Naive B cell (primary cell): ENCODE measurements around the gene SEC23IP. TPM values are rescaled to one million over a fixed set of nuclear protein-coding genes. Genes with fewer than 3 reads are reported as not detected.

Experiments used
- ATAC-seq, 2 donors: fragments of 150-1000 bp; cut with Tn5 transposase; 2 replicates each; pipeline ENCODE4 v1.10.0; 2021; ENCODE audit warnings: low read depth in 2 of 2, mild to moderate bottlenecking in 2 of 2, moderate library complexity in 2 of 2
- DNase-seq: peaks from one replicate; pipeline ENCODE4 v3.0.0; 2022
- H3K27ac Mint-ChIP-seq, 6 donors: one replicate each; pipeline ENCODE4 v1.8.0; 2020 to 2022; ENCODE audit warnings: mild to moderate bottlenecking in 6 of 6, mixed read lengths in 6 of 6, moderate library complexity in 5 of 6, inconsistent platforms in 2 of 6
- H3K27me3 Mint-ChIP-seq, 3 donors: one replicate each; pipeline ENCODE4 v1.8.0; 2021 to 2022; ENCODE audit warnings: mixed read lengths in 3 of 3, mild to moderate bottlenecking in 1 of 3
- H3K36me3 Mint-ChIP-seq, 2 donors: one replicate each; pipeline ENCODE4 v1.8.0; 2020 to 2022; ENCODE audit warnings: mixed read lengths in 2 of 2, inconsistent platforms in 1 of 2, mild to moderate bottlenecking in 1 of 2
- H3K4me1 Mint-ChIP-seq, 3 donors: one replicate each; pipeline ENCODE4 v1.8.0; 2020 to 2022; ENCODE audit warnings: mixed read lengths in 3 of 3, inconsistent platforms in 1 of 3, mild to moderate bottlenecking in 1 of 3, moderate library complexity in 1 of 3
- H3K4me3 Mint-ChIP-seq, 8 donors: one replicate each; pipeline ENCODE4 v1.8.0; 2020 to 2022; ENCODE audit warnings: mild to moderate bottlenecking in 8 of 8, mixed read lengths in 8 of 8, moderate library complexity in 8 of 8, inconsistent platforms in 2 of 8
- H3K9me3 Mint-ChIP-seq, 7 donors: one replicate each; pipeline ENCODE4 v1.8.0; 2020 to 2022; ENCODE audit warnings: mixed read lengths in 7 of 7, mild to moderate bottlenecking in 5 of 7, inconsistent platforms in 2 of 7, moderate library complexity in 1 of 7
- polyA plus RNA-seq, 6 donors: library from polyadenylated mRNA; unstranded; fragments of 300-500 nt; fragmentation: Illumina TruSeq; gene quantifications; one replicate each; pipeline ENCODE4 v1.2.3, GENCODE V29; 2021; ENCODE audit warnings: low read depth in 6 of 6

Gene SEC23IP
- polyA plus RNA-seq, 6 donors from 2014 or later: 48.6 to 63.8 (median 59.5) TPM

DNA sequence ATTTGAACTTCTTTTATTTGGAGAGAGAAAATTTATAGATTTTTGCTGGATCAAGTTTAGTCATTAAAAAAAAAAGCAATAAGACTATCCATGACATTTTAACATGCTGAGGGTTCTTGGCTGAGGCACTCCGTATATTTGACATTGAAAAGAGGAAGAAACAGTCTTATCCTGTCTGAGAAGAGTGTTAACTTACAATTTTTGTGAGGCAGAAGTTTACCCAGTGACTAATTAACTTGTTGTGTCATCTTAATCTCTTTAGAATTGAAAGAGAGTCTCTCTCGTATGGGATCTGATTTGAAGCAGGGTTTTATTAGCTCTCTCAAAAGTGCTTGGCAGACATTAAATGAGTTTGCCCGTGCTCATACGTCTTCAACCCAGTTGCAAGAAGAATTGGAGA lies 39.3 kb downstream of the SEC23IP start:
- Mint-ChIP-seq H3K27ac (peak overlapping the region in 2 of 6 donors; percentile 70 to 77), H3K4me3 (no peak overlapping the region), H3K9me3 (no peaks in the 10 kb centered on the region), H3K27me3 (no peaks in the 10 kb centered on the region), H3K36me3 (peaks cover 7 to 32% of the 10 kb centered on the region in 2 donors), H3K4me1 (no peaks in the 10 kb centered on the region)
- no peak for DNase-seq
- no peak for ATAC-seq

DNA sequence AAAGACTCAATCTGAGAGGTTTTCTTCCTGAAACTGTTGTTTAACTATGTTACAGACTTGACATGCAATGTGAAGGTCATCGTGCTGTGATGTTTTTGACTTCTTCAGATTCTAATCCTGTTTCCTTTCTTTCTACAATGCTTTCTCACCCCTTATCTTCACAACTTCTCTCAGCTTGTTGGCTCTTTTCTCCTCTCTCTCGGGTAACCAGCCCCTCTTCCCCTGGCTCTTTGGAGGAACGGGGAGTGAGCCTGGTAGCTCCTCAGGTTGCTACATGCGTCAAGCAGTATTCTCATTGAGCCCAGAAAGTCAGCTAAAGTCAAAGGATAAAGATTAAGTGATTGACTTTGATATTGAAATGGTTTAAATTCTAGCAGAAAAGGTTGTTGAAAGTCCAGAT lies 40.1 kb downstream of the SEC23IP start:
- H3K27ac Mint-ChIP-seq: no peak overlapping the region
- no peaks in the 10 kb centered on the region for H3K4me1 Mint-ChIP-seq
- H3K27me3 Mint-ChIP-seq: no peaks in the 10 kb centered on the region
- DNase-seq: no peak
- H3K36me3 Mint-ChIP-seq: peaks cover 7 to 26% of the 10 kb centered on the region in 2 donors
- no peak for ATAC-seq
- no peaks in the 10 kb centered on the region for H3K9me3 Mint-ChIP-seq
- H3K4me3 Mint-ChIP-seq: no peak overlapping the region

DNA sequence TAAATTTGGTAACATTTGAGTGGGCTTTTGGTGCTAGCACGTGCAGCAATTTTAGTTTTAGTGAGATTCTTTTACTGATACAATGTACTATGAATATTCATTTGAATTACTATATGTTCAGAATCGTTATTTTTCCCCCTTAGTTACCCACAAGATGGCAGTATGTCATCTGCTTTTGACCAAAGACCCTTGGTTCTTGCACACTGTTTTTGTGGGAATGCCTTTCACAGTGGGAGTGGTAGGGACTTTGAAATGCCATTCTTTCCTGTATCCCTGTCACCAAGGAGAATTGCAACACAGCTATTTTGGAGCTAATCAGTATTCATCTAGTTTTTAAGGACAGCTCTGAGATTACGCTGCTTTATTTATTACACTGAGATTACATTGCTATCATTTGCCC lies 40.6 kb downstream of the SEC23IP start:
- Mint-ChIP-seq H3K4me3 (no peak overlapping the region), H3K4me1 (no peaks in the 10 kb centered on the region), H3K27ac (no peak overlapping the region), H3K36me3 (peaks cover 7 to 25% of the 10 kb centered on the region in 2 donors), H3K9me3 (no peaks in the 10 kb centered on the region), H3K27me3 (no peaks in the 10 kb centered on the region)
- ATAC-seq: no peak
- DNase-seq: no peak

DNA sequence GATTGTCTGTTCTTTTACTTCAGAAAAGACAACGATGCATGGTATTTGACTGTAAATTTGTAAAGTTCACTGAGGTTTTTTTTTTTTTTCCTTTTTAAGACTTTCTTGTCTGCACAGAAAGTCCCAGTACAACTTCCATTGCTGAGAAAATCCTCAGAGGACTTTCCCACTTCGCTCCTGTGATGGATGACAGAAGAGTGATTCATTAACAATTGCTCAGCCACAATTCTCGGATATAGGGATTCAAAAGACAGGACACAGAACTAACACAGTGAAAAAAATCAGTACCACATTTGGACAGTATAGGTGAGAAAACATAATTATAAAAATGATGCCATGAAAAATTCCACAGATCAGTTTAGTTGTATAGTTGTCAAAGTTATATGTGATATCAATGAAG lies 48.0 kb downstream of the SEC23IP start:
- ATAC-seq: no peak
- no peak for DNase-seq
- Mint-ChIP-seq H3K27me3 (no peaks in the 10 kb centered on the region), H3K9me3 (peaks cover 0 to 3% (median 0%) of the 10 kb centered on the region in 7 donors), H3K27ac (no peak overlapping the region), H3K4me1 (peaks cover 0 to 2% (median 0%) of the 10 kb centered on the region in 3 donors), H3K4me3 (no peak overlapping the region), H3K36me3 (peaks cover 16 to 17% of the 10 kb centered on the region in 2 donors)

DNA sequence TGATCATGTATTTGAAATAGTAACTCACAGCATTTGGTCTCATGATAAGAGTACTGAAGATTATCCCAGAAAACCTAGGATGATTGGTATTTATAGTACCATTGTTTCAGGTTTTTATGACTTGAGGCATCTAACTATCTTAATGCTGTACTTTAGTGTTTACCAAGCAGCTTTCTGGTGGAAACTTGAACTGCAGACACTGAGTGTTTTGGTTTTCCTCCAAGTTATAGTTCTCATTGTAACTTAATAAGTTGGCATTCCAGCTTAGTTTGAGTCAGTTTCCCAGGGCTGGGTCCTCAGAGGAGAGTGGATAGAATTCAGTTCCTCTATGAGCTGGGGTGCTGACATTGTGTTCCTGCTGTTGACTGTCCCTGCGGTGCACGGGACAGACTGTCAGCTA lies 50.4 kb downstream of the SEC23IP start:
- ATAC-seq (no peak), DNase-seq (no peak)
- Mint-ChIP-seq H3K36me3 (peaks cover 15 to 16% of the 10 kb centered on the region in 2 donors), H3K27ac (no peak overlapping the region), H3K27me3 (no peaks in the 10 kb centered on the region), H3K4me3 (no peak overlapping the region), H3K4me1 (peaks cover 0 to 2% (median 0%) of the 10 kb centered on the region in 3 donors), H3K9me3 (peaks cover 0 to 3% (median 0%) of the 10 kb centered on the region in 7 donors)

DNA sequence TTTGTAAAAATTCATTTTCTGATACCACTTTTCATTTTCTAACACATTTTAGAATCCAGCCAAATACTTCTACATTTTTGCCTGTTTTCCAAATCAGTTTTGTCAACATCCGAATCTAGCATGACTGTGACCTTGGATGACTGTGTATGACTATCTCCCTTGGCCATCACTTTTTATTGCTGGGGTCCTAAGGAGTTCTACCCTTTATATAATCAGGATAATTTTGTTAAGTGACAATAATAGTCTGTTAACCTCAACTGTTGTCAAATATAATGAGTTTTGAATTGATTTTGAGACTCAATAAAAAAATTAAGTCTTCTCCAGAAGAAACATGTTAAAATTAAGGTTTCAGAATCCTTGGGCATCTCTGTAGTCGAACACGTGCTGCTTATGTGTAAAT lies 53.3 kb downstream of the SEC23IP start:
- peak overlapping the region in 1 of 6 donors; percentile 49 for H3K27ac Mint-ChIP-seq
- H3K27me3 Mint-ChIP-seq: no peaks in the 10 kb centered on the region
- ATAC-seq (no peak), DNase-seq (no peak)
- peaks cover 0 to 2% (median 0%) of the 10 kb centered on the region in 3 donors for H3K4me1 Mint-ChIP-seq
- peaks cover 0 to 3% (median 0%) of the 10 kb centered on the region in 7 donors for H3K9me3 Mint-ChIP-seq
- peaks cover 10 to 16% of the 10 kb centered on the region in 2 donors for H3K36me3 Mint-ChIP-seq
- no peak overlapping the region for H3K4me3 Mint-ChIP-seq

DNA sequence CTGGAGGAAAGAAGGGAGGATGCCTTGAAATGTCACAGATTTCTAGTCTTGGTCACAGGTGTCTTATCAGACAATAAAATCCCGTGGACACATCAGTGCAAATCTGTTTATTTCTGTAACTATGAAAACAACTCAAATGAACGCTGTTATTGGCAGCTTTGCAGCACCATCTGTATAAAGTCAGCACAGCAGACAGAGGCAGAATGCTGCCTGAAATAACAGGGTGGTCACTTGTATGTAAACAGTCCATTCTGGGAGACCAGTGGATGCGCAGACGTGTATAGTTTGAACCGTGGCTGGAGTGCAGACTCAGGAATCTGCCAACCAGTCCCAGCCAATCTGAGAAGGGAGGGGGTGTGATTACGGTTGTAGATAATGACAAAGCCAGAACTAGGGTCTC lies 54.8 kb downstream of the SEC23IP start:
- Mint-ChIP-seq H3K9me3 (peaks cover 0 to 3% (median 0%) of the 10 kb centered on the region in 7 donors), H3K4me3 (no peak overlapping the region), H3K36me3 (peaks cover 5 to 14% of the 10 kb centered on the region in 2 donors), H3K27ac (no peak overlapping the region), H3K4me1 (peaks cover 0 to 2% (median 0%) of the 10 kb centered on the region in 3 donors), H3K27me3 (no peaks in the 10 kb centered on the region)
- ATAC-seq: no peak
- no peak for DNase-seq

DNA sequence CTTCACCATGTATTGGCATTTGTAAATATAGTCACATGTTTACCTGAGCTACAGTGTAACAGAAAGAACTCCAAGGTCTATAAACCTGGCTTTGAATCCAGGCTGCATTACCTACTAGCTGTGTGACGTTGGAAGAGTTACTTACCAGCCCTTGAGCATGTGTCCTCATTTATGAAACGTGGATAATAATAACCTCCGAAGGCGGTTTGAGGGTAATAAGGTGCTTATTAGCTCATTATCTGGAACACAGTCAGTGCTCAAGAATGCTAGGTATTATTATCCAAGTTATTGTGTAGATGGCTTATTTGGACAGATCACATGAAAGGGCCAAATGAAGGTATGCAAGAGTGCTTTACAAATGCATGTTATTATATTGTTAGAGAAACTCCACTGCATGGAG lies 64.9 kb downstream of the SEC23IP start:
- H3K27ac Mint-ChIP-seq: no peak overlapping the region
- DNase-seq (no peak), ATAC-seq (no peak)
- H3K27me3 Mint-ChIP-seq: peaks cover 8 to 15% (median 12%) of the 10 kb centered on the region in 3 donors
- H3K4me3 Mint-ChIP-seq: no peak overlapping the region
- H3K9me3 Mint-ChIP-seq: peaks cover 0 to 4% (median 1%) of the 10 kb centered on the region in 7 donors
- peaks cover 0 to 4% (median 4%) of the 10 kb centered on the region in 3 donors for H3K4me1 Mint-ChIP-seq
- peaks cover 0 to 7% of the 10 kb centered on the region in 2 donors for H3K36me3 Mint-ChIP-seq

DNA sequence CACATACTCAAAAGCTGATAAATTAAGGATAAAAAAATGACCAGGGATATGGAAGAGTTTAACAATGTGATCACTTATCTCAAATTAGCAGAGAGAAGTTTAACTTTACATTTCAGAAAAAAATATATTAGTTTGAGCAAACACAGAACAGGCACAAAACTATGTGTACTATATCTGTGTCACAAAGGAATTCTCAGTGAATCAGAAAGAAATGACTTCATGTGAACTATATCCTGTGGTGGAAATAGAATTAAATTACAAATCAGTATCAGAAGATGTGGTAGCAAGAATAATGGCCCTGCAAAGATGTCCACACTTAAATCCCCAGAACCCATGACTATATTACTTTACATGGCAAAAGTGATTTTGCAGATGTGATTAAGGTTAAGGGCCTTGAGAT lies 70.3 kb downstream of the SEC23IP start:
- ATAC-seq (no peak), DNase-seq (no peak)
- Mint-ChIP-seq H3K27ac (no peak overlapping the region), H3K27me3 (peaks cover 14 to 20% (median 17%) of the 10 kb centered on the region in 3 donors), H3K4me3 (no peak overlapping the region), H3K4me1 (no peaks in the 10 kb centered on the region), H3K36me3 (peaks cover 0 to 17% of the 10 kb centered on the region in 2 donors), H3K9me3 (peaks cover 8 to 25% (median 15%) of the 10 kb centered on the region in 7 donors)

DNA sequence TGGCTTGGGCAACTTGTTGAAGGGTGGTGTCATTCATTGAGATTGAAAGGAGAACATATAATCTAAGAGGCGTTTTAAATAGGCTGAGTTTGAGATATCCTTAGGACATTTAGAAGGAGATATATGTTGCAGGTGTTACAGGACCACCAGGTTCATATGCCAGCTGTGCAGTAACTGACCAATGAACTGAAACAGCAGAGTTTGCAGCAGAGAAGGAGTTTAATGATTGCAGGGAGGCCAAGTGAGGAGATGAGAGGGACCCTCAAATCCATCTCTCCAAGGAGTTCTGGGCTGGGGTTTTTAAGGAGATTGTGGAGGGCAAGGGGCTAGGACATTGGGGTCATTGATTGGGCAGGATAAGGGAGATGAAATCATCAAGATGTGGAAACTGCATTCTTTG lies 74.5 kb downstream of the SEC23IP start:
- DNase-seq (no peak), ATAC-seq (no peak)
- Mint-ChIP-seq H3K36me3 (peaks cover 0 to 11% of the 10 kb centered on the region in 2 donors), H3K27ac (peak overlapping the region in 1 of 6 donors; percentile 35), H3K27me3 (peaks cover 6 to 18% (median 9%) of the 10 kb centered on the region in 3 donors), H3K4me3 (no peak overlapping the region), H3K4me1 (no peaks in the 10 kb centered on the region), H3K9me3 (peaks cover 8 to 29% (median 18%) of the 10 kb centered on the region in 7 donors)

DNA sequence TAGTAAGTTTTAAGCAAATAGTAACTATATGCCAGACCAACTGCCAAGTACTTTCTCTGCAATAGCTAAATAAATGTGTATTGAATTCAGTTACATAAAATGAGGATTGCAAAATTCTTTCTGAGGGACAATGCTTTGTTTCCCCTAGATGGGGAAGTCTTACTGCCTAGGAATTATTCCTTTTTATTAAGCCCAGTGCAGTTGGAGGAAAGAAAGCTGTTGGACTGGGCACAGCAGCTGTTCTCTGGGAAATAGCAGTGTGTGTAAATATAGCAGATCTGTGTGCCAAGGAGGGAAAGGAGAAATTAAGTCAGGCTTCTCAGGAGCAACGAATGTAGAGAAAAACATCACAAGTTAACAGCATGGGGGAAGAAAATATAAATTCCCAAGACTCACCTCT lies 77.1 kb downstream of the SEC23IP start:
- no peak for ATAC-seq
- no peak for DNase-seq
- H3K27ac Mint-ChIP-seq: peak overlapping the region in 1 of 6 donors; percentile 59
- H3K9me3 Mint-ChIP-seq: peaks cover 8 to 23% (median 17%) of the 10 kb centered on the region in 7 donors
- H3K36me3 Mint-ChIP-seq: peaks cover 0 to 11% of the 10 kb centered on the region in 2 donors
- no peaks in the 10 kb centered on the region for H3K4me1 Mint-ChIP-seq
- peaks cover 9 to 16% (median 15%) of the 10 kb centered on the region in 3 donors for H3K27me3 Mint-ChIP-seq
- no peak overlapping the region for H3K4me3 Mint-ChIP-seq

DNA sequence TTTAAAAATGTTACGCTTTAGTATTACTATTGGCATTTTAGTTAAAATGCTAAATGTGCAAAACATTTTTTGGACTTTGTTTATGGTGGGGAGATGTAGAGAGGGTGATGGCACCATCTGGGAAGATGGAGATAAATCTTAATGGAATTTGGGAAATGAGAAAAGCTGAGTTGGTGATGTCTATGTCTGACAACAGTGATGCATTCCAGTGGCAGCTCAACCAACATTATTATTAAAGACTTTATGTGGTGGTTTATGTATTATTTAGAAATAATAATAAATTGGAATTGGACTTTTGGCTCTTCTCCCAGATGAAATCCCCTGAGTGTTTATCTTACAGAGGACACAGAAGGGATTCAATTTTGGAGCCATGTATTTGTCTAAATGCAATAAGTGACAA lies 77.6 kb downstream of the SEC23IP start:
- DNase-seq (no peak), ATAC-seq (no peak)
- H3K36me3 Mint-ChIP-seq: peaks cover 0 to 11% of the 10 kb centered on the region in 2 donors
- H3K4me3 Mint-ChIP-seq: no peak overlapping the region
- H3K9me3 Mint-ChIP-seq: peaks cover 8 to 23% (median 17%) of the 10 kb centered on the region in 7 donors
- H3K4me1 Mint-ChIP-seq: no peaks in the 10 kb centered on the region
- H3K27me3 Mint-ChIP-seq: peaks cover 8 to 15% (median 14%) of the 10 kb centered on the region in 3 donors
- H3K27ac Mint-ChIP-seq: no peak overlapping the region

DNA sequence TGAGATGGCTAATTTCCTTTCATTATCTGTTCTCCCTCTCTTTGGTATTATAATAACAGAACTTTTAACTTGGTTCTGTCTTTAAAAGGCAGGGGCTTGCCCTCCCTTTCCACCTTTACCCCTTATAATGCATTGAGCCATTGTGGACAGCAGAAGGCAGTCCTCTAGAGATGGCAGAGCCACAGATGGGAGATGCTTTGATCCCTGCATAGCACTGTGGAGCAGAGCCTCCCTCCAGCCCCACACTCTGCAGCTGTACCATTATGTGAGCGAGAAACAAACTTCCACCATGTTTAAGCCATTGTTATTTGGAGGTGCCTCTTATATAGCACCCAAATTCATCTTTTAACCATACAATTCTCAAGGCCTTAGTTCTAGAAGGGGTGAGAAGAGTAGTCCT lies 78.4 kb downstream of the SEC23IP start:
- DNase-seq (no peak), ATAC-seq (no peak)
- Mint-ChIP-seq H3K27me3 (peaks cover 10 to 15% (median 14%) of the 10 kb centered on the region in 3 donors), H3K27ac (no peak overlapping the region), H3K4me3 (peak overlapping the region in 1 of 8 donors; percentile 31), H3K4me1 (no peaks in the 10 kb centered on the region), H3K9me3 (peaks cover 8 to 23% (median 15%) of the 10 kb centered on the region in 7 donors), H3K36me3 (peaks cover 0 to 11% of the 10 kb centered on the region in 2 donors)

DNA sequence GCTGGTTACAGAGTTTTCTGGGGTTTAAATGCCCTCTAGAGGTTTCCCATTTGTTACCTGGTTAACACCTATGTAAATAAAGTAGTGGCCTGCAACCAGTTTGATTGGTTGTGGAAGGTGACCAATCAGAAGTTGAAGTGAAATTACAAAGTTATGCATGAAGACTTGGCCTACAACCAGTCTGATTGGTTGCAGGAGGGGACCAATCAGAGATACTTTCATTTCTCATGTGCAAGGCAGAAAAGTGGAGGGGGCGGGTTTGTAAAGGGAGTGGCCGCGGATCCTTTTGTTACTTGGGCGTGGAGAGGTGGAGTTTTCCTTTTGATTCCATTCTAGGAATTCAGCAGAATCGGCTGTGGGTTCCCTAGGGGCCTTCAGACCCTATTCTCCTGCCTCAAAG lies 80.8 kb downstream of the SEC23IP start:
- no peak for DNase-seq
- Mint-ChIP-seq H3K27me3 (peaks cover 14 to 37% (median 15%) of the 10 kb centered on the region in 3 donors), H3K27ac (no peak overlapping the region), H3K9me3 (peaks cover 0 to 6% (median under 1%) of the 10 kb centered on the region in 7 donors), H3K36me3 (no peaks in the 10 kb centered on the region), H3K4me1 (no peaks in the 10 kb centered on the region), H3K4me3 (no peak overlapping the region)
- no peak for ATAC-seq
